NCI-H524 (cell line): ENCODE results near the gene MTAP.

Experiments
- DNase-seq, 2 experiments: peaks; one replicate each; lab custom pipeline; 2025; lab: John Stamatoyannopoulos, UW

The MTAP gene

GRCh38 chr9:21802418-21803000, at the start of gene MTAP:
Gene MTAP (plus strand): TSS chr9:21802636. CDS start chr9:21802749, 113 bp downstream.
- peak; percentile 79 to 94 for DNase-seq

DNA sequence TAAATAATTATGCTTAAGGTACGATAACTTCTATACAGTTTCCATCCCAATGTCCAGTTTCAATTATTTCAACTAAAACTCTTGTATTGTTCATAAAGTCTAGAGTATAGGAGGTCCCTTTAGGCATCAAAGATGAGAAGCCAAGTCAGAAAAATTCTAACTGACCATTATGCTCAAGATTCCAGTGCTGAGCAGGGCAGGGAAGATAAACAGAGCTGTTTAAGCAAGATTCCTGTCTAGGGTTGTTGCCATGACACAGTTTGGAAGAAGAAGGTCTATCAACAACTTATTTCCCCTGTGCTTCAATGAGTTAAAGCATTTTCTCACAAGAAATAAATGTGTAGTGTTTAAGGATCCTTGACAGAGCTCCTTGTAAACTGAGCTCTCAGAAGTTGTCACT, 48.9 kb upstream of the MTAP start:
- DNase-seq = no peak

- DNase-seq = no peak
Observed at GRCh38 chr9:21754741-21755140, 47.7 kb upstream of the MTAP start.

DNA sequence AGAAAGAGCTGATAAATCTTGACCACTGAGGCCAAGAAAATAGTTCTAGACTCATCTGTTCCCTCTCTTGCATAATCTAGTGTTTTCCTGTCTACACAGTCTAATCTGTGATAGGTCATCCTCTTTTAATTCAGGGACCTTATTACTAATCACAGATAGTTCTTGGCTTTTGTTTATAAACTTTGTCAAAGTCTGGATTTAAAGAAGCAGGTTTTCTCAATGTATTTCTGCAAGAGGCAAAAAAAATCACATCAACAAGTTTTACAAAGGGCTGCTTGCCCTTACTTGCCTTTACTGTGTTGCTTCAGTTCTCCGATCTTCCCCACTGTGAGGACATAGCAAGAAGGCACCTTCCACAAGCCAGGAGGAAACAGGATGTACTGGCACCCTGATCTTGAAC, 43.9 kb upstream of the MTAP start:
- DNase-seq = no peak

DNA sequence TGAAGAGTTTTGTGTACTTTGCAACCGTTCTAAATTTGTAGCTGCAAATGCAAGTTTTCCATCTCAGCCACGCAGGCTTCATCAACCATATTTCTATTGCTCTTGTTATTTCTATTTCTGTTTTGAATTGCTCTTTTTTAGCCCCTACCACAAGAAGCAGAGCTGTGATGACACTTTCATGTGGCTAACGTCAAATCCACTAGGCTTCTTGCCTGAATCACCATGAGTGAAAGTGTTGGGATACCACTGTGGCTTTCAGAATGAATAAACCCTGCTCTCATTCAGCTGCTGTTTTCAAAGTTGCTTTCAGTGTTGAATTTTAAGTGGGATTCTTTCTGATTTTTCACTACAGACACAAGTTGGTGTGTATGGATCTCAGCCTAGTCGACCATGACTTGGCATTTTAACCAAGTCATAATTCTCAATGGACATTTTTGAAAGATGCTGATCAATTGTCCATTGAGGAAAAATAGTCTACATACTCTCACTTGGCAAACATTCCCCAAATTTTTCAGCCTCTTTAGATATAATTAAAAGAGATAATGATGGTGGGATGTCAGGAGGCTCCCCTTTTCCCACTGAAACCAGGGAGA, 41.0 kb upstream of the MTAP start:
- no peak for DNase-seq

GRCh38 chr9:21762064-21762463, 40.4 kb upstream of the MTAP start:
- no peak for DNase-seq

DNA sequence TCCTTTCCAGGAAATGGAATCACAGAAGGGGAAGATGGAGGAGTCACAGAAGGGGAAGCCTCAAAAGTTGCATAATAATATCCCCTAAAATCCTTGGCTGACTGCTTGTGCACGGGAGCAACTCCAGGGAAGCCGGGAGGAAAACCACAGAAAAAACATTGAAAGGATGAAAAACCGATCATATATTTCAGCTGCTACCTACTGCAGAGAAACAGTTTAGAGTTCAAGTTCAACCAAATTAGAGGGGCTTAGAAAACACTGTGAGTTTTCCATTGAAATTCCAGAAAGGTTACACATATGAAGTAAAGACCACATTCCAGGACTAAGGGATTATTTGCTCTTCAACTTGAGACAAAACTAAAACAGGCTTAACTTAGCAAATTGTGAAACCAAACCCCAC, 37.6 kb upstream of the MTAP start:
- no peak for DNase-seq

DNA sequence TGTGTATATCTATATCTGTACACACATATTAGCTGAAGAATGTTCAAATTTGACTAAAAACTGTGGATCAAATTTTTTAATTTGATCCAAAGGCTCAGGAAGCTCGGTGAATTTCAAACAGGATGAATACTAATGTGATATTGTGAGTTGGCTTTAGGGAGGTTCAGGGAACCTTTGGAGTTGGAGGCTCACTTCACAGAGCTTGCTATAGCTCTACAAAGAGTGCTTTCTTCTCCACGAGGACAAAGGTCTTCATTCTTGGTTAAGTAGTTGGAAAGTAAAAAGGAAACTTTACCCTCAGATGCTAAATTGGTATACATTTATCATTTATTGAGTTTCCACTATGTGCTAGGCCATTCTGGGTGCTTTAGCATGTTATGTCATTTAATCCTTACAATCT, 36.3 kb upstream of the MTAP start:
- no peak for DNase-seq

DNA sequence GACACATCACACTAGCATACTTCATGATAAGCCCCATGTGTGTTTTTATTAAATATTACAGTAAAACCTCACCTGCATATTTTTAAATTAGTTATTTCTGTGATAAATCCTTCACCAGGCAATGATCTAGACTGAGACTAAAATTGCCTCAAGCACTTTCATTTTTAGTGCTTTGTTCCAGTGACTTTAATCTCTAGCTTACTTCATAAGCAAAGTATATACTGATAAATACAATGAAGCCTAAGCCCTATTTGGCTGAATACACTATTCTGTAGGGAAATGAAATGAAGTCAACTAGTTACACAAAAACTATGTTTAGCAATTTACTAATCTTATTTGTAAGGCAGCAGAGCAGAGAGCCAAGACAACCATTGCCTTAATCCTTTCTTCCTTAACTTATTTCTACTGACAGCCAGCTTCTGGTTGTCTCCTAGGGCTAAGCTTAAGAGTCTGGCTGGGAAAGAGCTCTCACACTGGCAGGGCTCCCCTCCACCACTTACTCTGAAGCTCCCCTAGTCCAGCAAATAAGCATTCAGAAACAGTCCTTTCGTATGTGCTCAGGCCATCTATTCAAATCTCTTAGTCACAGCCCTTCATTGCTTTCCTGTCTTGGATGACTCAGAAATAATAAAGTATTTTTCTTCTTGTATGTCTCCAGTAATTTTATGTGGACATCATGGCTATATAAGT, 31.4 kb upstream of the MTAP start:
- DNase-seq = no peak

DNA sequence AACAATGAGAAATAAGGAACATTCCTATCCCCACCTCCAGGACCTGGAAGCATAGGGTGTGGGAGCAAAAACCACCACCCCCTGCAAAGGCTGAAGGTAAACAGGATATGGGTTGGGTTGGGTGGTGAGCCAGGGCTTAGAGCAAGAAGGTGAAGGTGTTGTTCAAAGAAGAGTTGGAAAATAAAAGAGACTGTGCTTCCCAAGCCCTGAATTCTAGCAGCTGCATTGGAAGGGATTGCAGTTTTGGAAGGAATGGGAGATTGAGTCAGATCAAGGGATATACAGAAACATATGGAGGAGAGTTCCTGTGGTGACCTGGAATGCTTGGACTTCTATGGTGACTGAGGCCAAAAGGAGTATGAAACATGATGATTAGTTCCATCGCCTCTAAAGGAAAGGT, 24.7 kb upstream of the MTAP start:
- DNase-seq = no peak

GRCh38 chr9:21778304-21778703, 24.1 kb upstream of the MTAP start:
- no peak for DNase-seq

GRCh38 chr9:21779397-21779796, 23.0 kb upstream of the MTAP start:
- no peak for DNase-seq

GRCh38 chr9:21781656-21782055, 20.8 kb upstream of the MTAP start:
- DNase-seq = no peak

DNA sequence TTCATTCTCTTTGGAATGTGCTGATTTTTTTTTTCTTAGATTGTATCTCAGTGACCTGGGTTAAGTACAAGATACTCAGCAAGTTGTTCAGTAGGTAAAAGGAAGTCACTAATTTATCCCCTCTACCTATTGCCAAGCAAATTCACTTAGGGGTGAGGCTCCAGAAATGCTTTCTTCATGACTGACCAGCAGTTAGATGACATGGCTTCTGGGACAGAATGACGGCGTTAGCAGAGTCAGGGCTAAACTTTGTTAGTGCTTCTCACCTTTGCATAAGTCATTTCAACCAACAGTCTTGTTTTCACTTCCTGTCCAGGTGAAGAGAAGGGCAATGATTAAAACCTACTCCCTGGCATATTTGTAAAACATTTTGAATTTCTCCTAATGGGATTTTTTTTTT, 20.2 kb upstream of the MTAP start:
- DNase-seq = no peak

GRCh38 chr9:21788752-21789151, 13.7 kb upstream of the MTAP start:
- no peak for DNase-seq

- DNase-seq = peak; percentile 71 to 84
Observed at GRCh38 chr9:21789541-21790037, 12.8 kb upstream of the MTAP start.

DNA sequence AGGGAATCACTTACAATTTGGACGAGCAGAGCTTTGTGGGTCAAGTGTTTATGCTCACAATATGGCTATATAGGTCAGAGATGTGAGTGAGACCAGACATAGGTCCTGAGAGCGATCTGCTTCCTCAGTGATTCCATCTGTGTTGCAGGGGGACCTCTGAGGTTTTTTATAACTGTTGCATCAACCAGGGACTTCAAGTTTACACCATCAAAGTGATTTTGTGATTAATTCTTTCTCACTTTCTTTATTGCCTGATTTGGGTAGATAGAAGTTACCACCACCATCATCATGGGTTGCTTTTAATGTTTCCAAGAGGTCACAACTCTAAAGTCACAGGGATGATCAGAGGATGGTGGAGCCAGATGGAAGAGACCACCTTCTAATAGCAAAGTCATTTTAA, 7.0 kb upstream of the MTAP start:
- DNase-seq = no peak

GRCh38 chr9:21796768-21797167, 5.7 kb upstream of the MTAP start:
- no peak for DNase-seq

DNA sequence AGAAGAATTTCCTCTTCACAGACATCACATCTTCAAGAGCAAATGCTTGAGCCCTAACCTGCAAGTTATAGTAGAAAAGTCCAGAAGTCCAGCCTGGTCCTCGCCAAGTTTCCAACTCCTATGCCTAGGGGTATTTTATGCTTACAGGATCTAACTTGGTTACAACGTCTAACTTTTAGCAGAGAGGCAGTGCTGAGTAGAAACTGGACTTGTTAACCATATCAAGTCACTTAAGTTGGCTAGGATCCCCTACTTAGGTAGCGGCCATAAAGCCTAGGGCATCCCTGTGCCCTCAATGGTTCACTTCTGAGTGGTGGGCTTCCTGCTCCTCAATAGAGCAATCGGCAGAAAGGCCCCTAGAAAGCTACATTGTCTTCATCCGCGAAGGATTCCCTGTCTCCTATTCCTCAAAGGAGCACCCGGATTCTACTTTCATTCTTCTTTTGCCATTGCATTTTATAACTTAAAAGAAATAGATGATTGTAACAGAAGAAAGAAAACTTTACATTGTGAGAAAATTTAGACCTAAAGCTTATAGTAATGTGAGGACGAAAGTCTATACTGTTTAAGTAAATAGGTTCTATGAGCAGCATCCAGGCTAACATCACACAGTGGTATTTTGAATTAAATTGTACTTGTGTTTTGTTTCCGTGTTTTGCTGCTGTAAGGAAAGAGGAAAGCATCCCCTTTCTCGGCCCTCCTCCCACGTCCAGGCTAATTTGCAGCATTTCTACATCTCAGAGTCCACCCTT, 1.3 kb upstream of the MTAP start:
- DNase-seq = no peak

DNA sequence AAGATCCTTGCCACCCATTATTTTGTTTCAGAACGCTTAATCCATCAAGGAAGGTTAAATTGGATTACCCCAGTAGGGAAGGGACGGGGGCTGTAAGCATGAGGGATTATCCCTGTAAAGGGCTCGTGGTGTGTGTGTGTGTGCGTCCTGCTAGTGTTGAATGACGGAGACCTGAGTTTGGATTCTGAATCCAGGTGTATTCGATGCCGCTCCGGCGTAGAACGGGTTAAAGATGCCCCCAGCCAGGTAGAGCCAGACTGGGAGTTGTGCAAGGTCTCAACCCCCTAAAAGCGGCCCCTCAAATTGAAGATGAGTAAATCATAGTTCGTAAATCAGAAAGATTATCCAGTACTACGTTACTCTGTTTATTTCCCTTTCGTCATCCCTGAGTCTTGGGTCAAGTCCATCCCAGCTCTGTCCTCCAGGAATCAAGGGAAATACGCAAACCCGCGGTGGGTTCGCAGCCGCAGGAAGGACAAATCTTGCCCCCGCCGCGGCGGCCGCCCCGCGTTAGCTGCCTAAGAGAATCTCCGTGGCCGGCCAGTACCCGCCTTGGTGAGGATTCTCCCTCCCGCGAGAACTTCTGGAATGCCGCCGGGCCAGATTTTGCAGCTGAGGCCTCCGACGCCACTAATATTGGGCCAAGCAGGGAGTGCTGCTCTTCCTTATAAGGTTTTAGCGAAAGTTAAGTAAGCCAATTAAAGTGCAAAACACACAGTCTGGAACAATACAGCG, 586 bp upstream of the MTAP start:
- peak; percentile 70 to 81 for DNase-seq

GRCh38 chr9:21803649-21804048, 1.2 kb downstream of the MTAP start:
- peak in 1 of 2 experiments; percentile 40 for DNase-seq

DNA sequence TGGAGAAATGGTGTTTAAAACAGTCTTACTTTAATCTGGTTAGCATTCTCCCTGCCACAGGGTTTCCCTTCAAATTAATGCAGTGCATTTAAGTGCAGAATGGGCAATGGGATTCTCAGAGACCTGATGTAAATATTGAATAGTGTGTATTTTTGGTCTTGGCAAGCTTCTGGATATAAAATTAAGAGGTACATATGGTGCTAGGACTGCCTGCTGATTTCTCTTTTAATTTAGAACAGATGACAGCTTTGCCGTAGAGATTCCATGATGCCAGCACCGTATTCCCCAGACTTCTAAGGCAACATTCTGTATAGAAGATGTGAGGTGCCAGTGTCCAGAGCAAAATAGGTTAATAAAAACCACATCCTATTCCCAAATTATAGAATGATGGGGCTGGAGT, 1.9 kb downstream of the MTAP start:
- no peak for DNase-seq
